ENCODE data around the gene CDC34.

DNA sequence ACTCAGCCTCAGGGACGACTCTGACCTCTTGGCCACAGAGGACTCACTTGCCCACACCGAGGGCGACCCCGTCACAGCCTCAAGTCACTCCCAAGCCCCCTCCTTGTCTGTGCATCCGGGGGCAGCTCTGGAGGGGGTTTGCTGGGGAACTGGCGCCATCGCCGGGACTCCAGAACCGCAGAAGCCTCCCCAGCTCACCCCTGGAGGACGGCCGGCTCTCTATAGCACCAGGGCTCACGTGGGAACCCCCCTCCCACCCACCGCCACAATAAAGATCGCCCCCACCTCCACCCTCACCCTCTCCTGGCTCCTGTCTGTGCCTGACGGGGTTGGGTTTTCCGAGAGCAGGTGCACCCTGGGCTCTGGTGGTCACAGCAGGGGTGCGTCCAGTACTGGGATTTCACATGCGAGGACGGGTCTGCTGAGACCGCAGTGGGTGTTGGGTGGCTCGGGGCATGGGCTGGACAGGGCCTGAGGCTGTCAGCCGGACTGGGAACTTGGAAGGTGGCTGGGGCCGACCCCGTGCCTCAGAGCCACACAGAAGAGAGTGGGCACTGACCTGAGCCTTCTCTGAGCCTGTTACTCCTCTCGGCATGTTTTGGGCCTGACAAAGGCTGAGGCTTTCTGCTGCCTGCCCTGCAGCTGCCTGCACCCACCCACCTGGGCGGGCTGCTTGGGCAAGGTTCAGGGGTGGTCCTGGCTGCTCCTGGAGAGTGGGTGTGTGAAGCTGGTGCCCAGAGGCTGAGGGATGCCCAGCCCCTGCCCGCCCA is 51.8 kb downstream of the CDC34 start:
- TF ChIP-seq CTCF (IDR thresholded peaks at IDR 0.05) (no peak), POLR2A (IDR thresholded peaks at IDR 0.05) (no peak)

All from tibial nerve (tissue), 3 donors.